Central memory CD4-positive, alpha-beta T cell (primary cell): Measurements from ENCODE around the gene TNS3.
"Not testable (repeated sequence)": the region's sequence is repeated elsewhere in the genome, so short reads cannot be mapped to it uniquely, and the experiment has no call there.

Experiments used
- DNase-seq: peaks from one replicate; pipeline ENCODE4 v3.0.0; 2022
- total RNA-seq, 3 experiments: gene quantifications; one replicate each; lab custom pipeline; 2026; lab: John Stamatoyannopoulos, UW

TNS3 gene
- 0 to 1.8 (median 0) reads per million in 3 experiments for total RNA-seq

GRCh38 chr7:47581804-47582763, at the start of gene TNS3:
TNS3 (minus strand) TSS chr7:47582111; CDS start chr7:47439636, 142,475 bp downstream.
- DNase-seq = no peak

DNA sequence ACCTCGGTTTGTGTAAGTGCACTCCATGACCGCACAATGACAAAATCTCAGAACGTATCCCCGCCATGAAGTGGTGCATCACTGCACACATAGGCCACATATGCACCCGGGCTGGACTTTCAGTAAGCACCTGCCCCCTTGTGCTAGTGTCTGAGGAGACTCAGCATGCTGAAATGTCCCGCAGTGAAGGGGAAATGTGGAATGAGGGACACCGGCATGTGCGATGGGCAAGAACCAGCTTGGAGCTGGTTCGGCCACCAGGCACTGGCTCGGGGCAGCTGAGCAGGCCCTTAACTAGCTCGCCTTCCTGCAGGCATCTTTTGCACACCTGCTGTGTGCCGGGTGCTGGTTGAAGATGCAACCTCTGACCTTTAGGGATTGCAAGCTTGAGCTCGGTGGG, 49.8 kb upstream of the TNS3 start:
- no peak for DNase-seq

- no peak for DNase-seq
Measured at GRCh38 chr7:47627580-47628283, 45.8 kb upstream of the TNS3 start.

GRCh38 chr7:47625861-47626715, 44.2 kb upstream of the TNS3 start:
- no peak for DNase-seq

DNA sequence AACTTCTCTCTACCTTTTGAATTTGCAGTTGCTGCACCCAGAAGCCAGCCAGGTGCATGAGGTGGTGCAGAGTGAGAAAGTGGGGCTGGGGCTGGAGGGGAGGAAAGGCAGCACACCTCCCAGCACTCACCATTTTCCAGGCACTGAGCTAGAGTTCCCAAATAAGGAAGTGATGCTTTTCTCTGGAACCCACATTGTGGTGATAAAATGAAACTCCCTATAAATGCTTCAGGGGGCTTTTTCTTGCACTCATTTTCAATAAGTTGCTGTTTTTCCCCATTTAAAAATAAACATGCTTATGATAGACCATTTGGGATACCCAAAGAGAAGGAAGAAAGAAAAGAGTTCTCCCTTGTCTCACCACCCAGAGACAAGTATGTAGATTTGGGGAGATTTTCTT, 42.8 kb upstream of the TNS3 start:
- no peak for DNase-seq

DNA sequence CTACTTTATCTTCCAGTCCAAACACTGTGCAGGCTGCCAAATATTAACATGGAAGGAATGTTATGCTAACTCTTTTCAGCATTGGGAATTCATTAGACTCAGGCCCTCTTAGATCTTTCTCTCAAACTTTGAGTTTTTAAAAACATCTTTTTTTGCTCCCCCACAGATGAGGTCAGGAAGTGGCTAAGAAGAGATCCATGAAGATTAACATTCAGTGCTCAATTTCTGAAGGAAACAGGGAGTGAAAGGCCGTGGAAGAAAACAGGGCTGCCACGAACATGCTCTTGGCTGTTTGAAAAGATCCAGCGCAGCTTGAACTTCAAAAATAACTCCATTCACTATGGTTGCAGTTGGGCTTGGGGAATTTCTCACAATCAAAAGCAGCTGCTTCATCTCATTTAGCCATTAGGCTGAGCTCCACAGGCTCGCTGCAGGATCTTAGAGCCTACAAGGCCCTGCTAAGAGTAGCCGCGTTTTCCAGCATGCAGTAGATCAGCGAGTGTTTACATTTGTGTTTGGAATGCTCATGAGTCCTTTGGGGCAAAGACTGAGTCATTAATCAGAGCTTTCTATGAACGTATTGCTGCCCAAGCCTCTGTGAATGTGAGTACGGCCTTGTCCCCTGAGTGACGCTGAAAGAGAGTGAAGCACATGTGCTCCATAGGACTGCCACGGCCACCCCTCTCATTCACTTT, 41.2 kb upstream of the TNS3 start:
- DNase-seq = no peak

DNA sequence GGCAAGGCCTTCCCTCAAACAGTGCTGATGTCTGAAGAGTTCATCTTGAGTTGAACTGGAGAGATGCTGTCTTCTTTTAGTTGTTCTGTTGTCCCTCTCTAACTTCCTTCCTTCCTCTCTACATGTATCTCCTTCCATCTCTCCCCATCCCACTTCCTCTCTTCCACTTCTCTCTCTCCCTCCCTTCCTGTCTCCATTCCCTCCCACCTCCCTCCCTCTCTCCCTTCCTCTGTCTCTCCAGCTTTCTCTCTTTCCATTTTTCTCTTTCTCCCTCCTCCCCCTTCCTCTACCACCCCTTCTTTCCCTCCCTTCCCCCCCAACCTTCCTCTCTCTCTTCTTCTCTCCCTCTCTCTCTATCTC, 40.7 kb upstream of the TNS3 start:
- no peak for DNase-seq

DNA sequence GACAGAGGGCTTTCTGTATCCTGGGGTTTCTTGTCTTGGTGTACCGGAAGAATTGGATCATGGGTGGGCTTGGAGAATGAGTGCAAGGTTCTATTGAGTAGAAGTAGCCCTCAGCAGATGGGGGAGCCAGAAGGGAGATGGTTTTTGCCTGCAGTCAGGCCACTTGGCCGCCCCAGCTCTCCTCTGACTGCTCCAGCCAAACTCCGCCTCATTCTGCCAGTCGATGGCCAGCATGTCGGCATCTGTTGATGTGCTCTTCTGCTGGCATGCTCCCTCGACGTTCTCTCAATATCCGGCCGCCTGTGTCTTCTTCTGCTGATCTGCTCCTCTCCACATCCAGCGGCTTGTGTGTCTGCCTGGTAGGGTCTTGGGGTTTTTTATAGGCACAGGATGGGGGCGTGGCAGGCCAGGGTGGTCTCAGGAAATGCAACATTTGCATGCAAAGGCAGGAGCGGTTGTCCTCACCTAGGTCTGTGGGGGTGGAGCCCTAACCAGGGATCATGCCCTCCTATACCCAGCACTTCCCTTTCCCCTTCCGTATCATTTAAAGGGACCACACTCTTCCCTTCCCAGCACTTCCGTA, 40.2 kb upstream of the TNS3 start:
- DNase-seq = no peak

GRCh38 chr7:47621347-47621746, 39.4 kb upstream of the TNS3 start:
- DNase-seq = no peak

DNA sequence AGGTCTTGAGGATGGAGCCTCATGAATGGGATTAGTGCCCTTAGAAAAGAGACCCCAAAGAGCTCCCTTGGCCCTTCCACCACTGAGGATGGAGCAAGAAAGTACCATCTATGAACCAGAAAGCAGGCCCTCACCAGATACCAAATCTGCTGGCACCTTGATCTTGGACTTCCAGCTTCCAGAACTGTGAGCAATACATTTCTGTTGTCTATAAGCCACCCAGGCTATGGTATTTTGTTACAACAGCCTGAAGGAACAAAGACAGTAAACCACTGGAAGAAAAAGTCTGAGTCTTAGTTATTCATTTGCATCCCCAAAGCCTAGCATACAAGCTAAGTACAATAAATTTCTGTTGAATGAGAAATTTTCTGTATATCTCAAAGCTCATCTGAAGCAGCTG, 37.9 kb upstream of the TNS3 start:
- no peak for DNase-seq

DNA sequence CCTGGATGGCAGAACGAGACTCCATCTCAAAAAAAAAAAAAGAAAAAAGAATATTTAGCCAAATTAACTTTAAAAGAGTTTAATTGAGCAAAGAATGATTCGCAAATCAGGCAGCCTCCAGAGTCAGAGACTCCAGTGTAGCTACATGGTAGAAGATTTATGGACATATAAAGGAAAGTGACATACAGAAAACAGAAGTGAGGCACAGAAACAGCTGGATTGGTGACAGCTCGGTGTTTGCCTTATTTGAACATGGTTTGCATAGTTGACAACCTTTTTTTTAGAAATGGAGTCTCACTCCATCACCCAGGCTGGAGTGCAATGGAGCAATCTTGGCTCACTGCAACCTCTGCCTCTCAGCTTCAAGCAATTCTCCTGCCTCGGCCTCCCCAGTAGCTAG, 35.2 kb upstream of the TNS3 start:
- no peak for DNase-seq

- no peak for DNase-seq
Measured at GRCh38 chr7:47614450-47614849, 32.5 kb upstream of the TNS3 start.

GRCh38 chr7:47611045-47611511, 29.2 kb upstream of the TNS3 start:
- DNase-seq = no peak

DNA sequence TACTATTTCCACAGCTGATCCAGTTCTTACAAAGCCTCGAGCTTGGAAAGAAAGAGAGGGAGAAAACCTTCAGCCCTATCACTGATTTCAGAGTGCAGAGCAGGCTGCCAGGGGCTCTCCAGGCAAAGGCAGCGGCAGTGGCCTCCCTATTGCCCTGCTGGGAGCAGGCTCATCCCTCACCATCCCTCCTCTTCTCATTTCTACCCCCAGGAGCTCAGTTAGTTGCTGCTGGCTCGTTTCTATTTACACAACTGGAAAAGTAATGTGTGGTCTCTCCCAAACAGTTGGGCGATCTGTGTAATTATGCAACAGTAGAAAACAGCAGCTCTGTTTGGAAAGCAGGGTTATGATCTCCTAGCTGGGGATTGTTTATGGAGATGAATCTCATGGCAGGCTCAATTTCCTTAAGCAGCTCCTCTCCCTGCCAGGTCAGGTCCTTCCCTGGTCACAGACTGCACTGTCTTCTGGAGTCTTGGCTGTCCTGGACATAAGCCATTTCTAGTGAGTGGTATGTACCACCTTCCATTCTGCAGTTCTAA, 28.7 kb upstream of the TNS3 start:
- DNase-seq = no peak

- DNase-seq = no peak
Measured at GRCh38 chr7:47609803-47610452, 28.0 kb upstream of the TNS3 start.

- DNase-seq = not testable (repeated sequence)
Measured at GRCh38 chr7:47606593-47607046, 24.7 kb upstream of the TNS3 start.

DNA sequence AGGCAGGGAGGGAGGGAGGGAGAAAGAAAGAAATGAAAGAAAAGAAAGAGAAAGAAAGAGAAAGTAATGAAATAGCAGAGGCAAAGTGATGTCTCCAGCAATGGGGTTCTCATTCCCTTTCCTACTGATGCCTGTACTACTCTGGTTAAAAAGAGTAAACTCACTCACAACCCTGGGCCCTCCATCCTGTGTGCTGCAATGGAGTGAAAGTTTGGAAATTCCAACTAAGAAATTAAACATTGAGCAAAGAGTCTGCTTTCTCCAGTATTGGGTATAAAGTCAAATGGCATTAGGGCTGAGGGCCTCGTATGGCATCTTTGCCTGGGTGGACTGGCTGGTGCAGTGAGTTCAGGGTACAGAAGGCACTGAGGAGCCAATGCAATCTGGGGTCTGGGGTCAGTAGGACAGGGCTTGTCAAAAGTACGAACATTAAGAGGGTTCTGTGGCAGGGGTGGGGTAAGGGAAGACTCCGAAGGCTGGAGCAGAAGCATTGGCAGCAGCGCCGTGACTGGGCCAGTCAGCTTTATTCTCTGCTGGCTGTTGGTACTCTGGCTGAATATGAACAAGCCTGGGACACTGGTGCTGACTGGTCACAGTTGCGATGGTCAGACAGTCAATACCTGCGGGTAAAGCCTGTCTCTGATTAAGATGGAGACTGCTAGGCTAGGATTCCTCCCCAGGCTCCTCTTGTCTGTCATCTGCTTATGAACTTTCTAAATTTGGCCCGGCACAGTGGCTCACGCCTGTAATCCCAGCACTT, 24.1 kb upstream of the TNS3 start:
- no peak for DNase-seq

GRCh38 chr7:47604496-47604890, 22.6 kb upstream of the TNS3 start:
- no peak for DNase-seq

GRCh38 chr7:47603514-47604255, 21.8 kb upstream of the TNS3 start:
- not testable (repeated sequence) for DNase-seq
